Panc1 (cell line): ENCODE measurements around the gene S1PR2. TPM values are rescaled to one million over a fixed set of nuclear protein-coding genes. Genes with fewer than 3 reads are reported as not detected.

Experiments
- ATAC-seq: fragments of 200-7000 bp; cut with Tn5 transposase; 2 replicates; pipeline ENCODE4 v1.9.1; 2020; ENCODE audit warnings: mild to moderate bottlenecking, moderate library complexity
- BruUV-seq: library from RNA; stranded (reverse); fragments of 400-500 nt; replicated peaks from 2 replicates; lab custom pipeline; 2021; lab: Mats Ljungman, UMichigan
- CTCF ChIA-PET: fragments of 300-600 bp; sonication (Branson Sonifier 250); formaldehyde crosslinking; loops from one replicate; lab custom pipeline; 2022; ENCODE audit warnings: antibody characterized with exemption; lab: Charles Lee
- POLR2A ChIA-PET: fragments of 300-600 bp; sonication (Branson Sonifier 250); formaldehyde crosslinking; loops from one replicate; lab custom pipeline; 2022; ENCODE audit warnings: antibody characterized with exemption; lab: Charles Lee
- DNase-seq: peaks from one replicate; pipeline ENCODE4 v3.0.0-alpha.2; 2010; ENCODE audit warnings: low read depth, low spot score
- H3K27ac ChIP-seq: 2 replicates; pipeline ENCODE4 v1.5.1; 2011; ENCODE audit warnings: mild to moderate bottlenecking, low read length, inconsistent platforms
- H3K27me3 ChIP-seq: fragments of 200-500 bp; sonication (Bioruptor generic); 2 replicates; pipeline ENCODE4 v1.6.0; 2014; ENCODE audit warnings: low read length, inconsistent platforms; ENCODE audit not compliant: control insufficient read depth, insufficient read depth
- H3K36me3 ChIP-seq: fragments of 200-500 bp; sonication (Bioruptor generic); 2 replicates; pipeline ENCODE4 v1.5.1; 2014; ENCODE audit warnings: inconsistent platforms, mild to moderate bottlenecking, low read length, moderate library complexity; ENCODE audit not compliant: control insufficient read depth, insufficient read depth
- H3K4me1 ChIP-seq: 2 replicates; pipeline ENCODE4 v1.5.1; 2011; ENCODE audit warnings: inconsistent platforms, mild to moderate bottlenecking, low read length, moderate library complexity; ENCODE audit not compliant: control insufficient read depth, insufficient read depth
- H3K4me3 ChIP-seq, 2 experiments: 2 replicates each; pipeline ENCODE4 v1.5.1; 2011 to 2012; ENCODE audit warnings: low read depth in 2 of 2, low read length in 2 of 2, mild to moderate bottlenecking in 2 of 2, inconsistent platforms in 1 of 2, moderate library complexity in 1 of 2
- H3K9me3 ChIP-seq: fragments of 200-500 bp; sonication (Bioruptor generic); 2 replicates; pipeline ENCODE4 v1.5.1; 2014; ENCODE audit warnings: low read depth, mild to moderate bottlenecking, inconsistent platforms, low read length, moderate library complexity; ENCODE audit not compliant: control insufficient read depth, insufficient read depth
- CTCF ChIP-seq: fragments of 450-650 bp; IDR thresholded peaks from 2 replicates; pipeline ENCODE4 v1.5.1; 2017; ENCODE audit warnings: mild to moderate bottlenecking
- POLR2AphosphoS5 ChIP-seq: IDR thresholded peaks from 2 replicates; pipeline ENCODE4 v1.6.1; 2012; ENCODE audit warnings: mild to moderate bottlenecking, low read depth, low read length, moderate library complexity
- REST ChIP-seq, 2 experiments: IDR thresholded peaks; 2 replicates each; pipeline ENCODE4 v1.6.1; 2011 to 2012; ENCODE audit warnings: low read depth in 2 of 2, control low read depth in 1 of 2, low read length in 1 of 2, mild to moderate bottlenecking in 1 of 2, moderate library complexity in 1 of 2; ENCODE audit not compliant: insufficient read depth in 1 of 2
- SIN3A ChIP-seq: IDR thresholded peaks from 2 replicates; pipeline ENCODE4 v1.6.1; 2012; ENCODE audit warnings: low read depth, mild to moderate bottlenecking, low read length, moderate library complexity, borderline replicate concordance; ENCODE audit not compliant: insufficient read depth
- TCF7L2 ChIP-seq: IDR thresholded peaks from 2 replicates; pipeline ENCODE4 v1.6.1; 2011; ENCODE audit warnings: mild to moderate bottlenecking, low read depth, low read length, inconsistent platforms
- in situ Hi-C: cut with HindIII; loops from 2 replicates; pipeline ENCODE4 v1.10.0; 2016; ENCODE audit warnings: low sequenced_read_pairs, low pct_unique_long_range_greater_than_20kb
- intact Hi-C: fragments of 100-400 bp; cut with micrococcal nuclease; formaldehyde crosslinking; loops from one replicate; pipeline ENCODE4 v1.10.0; 2022; ENCODE audit not compliant: unreplicated experiment
- total RNA-seq: library from RNA; stranded (reverse); gene quantifications from one replicate; pipeline ENCODE4 v1.2.1, GENCODE V29; 2021; ENCODE audit not compliant: unreplicated experiment

S1PR2 gene
- total RNA-seq, 1 experiment from 2014 or later, result 2.9 TPM

GRCh38 chr19:10183926-10184325 is 47.2 kb downstream of the S1PR2 start:
- H3K27ac ChIP-seq, result no peak overlapping the region
- intact Hi-C loops, result no loop called here
- peaks cover 8% of the 10 kb centered on the region for H3K36me3 ChIP-seq
- no peak overlapping the region for H3K4me3 ChIP-seq
- H3K4me1 ChIP-seq, result no peaks in the 10 kb centered on the region
- no peaks in the 10 kb centered on the region for H3K9me3 ChIP-seq
- ATAC-seq (no peak), DNase-seq (no peak)
- in situ Hi-C loops, result no loop called here
- ChIA-PET POLR2A (no interaction called here), CTCF (no interaction called here)
- H3K27me3 ChIP-seq, result no peaks in the 10 kb centered on the region
- BruUV-seq, result no TSS peak
- TF ChIP-seq REST (IDR thresholded peaks at IDR 0.05; ENCODE audit: insufficient read depth in 1 of 2, low read depth in 2 of 2, low read length in 1 of 2), result no peak
- no peak for TF ChIP-seq TCF7L2
- TF ChIP-seq SIN3A, result no peak
- no peak for TF ChIP-seq POLR2AphosphoS5
- TF ChIP-seq CTCF, result no peak

- ATAC-seq, result no peak
- H3K27me3 ChIP-seq, result no peaks in the 10 kb centered on the region
- H3K4me3 ChIP-seq, result no peak overlapping the region
- H3K9me3 ChIP-seq, result no peaks in the 10 kb centered on the region
- POLR2A ChIA-PET, result no interaction called here
- in situ Hi-C loops (no loop called here), intact Hi-C loops (no loop called here)
- H3K27ac ChIP-seq, result no peak overlapping the region
- no peak for DNase-seq
- CTCF ChIA-PET, result no interaction called here
- BruUV-seq, result no TSS peak
- TF ChIP-seq POLR2AphosphoS5, result no peak
- no peak for TF ChIP-seq CTCF
- no peak for TF ChIP-seq REST (IDR thresholded peaks at IDR 0.05; ENCODE audit: insufficient read depth in 1 of 2, low read depth in 2 of 2, low read length in 1 of 2)
- no peak for TF ChIP-seq SIN3A
- no peak for TF ChIP-seq TCF7L2
- peaks cover 8% of the 10 kb centered on the region for H3K36me3 ChIP-seq
- no peaks in the 10 kb centered on the region for H3K4me1 ChIP-seq
Observed at GRCh38 chr19:10182847-10183246, 48.3 kb downstream of the S1PR2 start.
